Astrocyte of the cerebellum (primary cell): ENCODE data around the gene IP6K3.

ENCODE experiments used
- DNase-seq: peaks from one replicate; pipeline ENCODE4 v3.0.0-alpha.2; 2011; ENCODE audit warnings: low read depth
- H3K4me3 ChIP-seq: 2 replicates; pipeline ENCODE4 v1.5.1; 2011; ENCODE audit warnings: mild to moderate bottlenecking, low read depth, low read length, moderate library complexity
- in situ Hi-C: cut with HindIII; loops from 2 replicates; pipeline ENCODE4 v1.10.0; 2017; ENCODE audit warnings: low sequenced_read_pairs
- TF ChIP-seq, protein P1 (sequence below): IDR thresholded peaks from 2 replicates; pipeline ENCODE4 v1.5.1; 2012; ENCODE audit warnings: low read length, low read depth, moderate library complexity, mild to moderate bottlenecking; ENCODE audit errors: missing control alignments

IP6K3 gene

DNA sequence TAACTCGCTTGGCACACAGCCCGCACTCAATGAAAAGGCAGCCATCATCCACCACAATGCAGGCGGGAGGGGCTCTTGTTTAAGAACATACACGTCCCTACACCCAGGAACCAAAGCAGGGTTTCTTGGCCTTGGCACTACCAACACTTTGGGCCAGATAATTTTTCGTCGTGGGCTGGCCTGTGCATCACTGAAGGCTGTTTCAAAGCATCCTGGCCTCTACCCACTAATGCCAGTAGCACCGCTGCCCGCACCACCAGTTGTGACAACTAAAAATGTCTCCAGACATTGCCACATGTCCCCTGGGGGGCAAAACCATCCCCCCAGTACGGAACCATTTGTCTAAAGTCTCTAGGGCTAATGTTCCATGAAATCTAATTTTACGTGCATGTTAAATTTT lies 48.2 kb downstream of the IP6K3 start:
- in situ Hi-C loops, result no loop called here
- no peak overlapping the region for H3K4me3 ChIP-seq
- TF ChIP-seq, protein P1, sequence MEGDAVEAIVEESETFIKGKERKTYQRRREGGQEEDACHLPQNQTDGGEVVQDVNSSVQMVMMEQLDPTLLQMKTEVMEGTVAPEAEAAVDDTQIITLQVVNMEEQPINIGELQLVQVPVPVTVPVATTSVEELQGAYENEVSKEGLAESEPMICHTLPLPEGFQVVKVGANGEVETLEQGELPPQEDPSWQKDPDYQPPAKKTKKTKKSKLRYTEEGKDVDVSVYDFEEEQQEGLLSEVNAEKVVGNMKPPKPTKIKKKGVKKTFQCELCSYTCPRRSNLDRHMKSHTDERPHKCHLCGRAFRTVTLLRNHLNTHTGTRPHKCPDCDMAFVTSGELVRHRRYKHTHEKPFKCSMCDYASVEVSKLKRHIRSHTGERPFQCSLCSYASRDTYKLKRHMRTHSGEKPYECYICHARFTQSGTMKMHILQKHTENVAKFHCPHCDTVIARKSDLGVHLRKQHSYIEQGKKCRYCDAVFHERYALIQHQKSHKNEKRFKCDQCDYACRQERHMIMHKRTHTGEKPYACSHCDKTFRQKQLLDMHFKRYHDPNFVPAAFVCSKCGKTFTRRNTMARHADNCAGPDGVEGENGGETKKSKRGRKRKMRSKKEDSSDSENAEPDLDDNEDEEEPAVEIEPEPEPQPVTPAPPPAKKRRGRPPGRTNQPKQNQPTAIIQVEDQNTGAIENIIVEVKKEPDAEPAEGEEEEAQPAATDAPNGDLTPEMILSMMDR, result no peak
- DNase-seq, result no peak

DNA sequence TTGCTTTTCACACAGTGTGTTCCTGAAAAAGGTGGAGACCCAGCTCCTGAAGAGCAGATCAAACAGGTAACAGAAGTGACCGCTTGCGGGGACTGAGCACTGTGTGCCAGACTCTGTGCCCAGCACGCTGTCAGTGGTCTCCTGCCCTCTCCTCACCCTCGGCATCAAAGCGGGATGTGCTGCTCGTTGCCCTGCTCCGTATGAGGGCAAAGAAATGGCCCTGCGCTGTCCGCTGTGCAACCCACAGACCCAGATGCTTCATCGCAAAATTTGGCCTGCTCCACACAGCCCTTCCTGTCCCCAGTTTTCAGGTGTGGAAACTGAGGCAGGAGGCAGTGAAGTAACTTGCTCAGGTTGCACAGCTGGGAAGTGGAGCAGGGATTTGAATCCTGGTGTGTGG lies 48.9 kb downstream of the IP6K3 start:
- TF ChIP-seq, protein P1, result no peak
- H3K4me3 ChIP-seq, result no peak overlapping the region
- no peak for DNase-seq
- in situ Hi-C loops, result no loop called here

- H3K4me3 ChIP-seq, result no peak overlapping the region
- TF ChIP-seq, protein P1, result no peak
- peak; percentile 79 for DNase-seq
- in situ Hi-C loops, result no loop called here
Observed at GRCh38 chr6:33696548-33697518, 49.9 kb downstream of the IP6K3 start.

DNA sequence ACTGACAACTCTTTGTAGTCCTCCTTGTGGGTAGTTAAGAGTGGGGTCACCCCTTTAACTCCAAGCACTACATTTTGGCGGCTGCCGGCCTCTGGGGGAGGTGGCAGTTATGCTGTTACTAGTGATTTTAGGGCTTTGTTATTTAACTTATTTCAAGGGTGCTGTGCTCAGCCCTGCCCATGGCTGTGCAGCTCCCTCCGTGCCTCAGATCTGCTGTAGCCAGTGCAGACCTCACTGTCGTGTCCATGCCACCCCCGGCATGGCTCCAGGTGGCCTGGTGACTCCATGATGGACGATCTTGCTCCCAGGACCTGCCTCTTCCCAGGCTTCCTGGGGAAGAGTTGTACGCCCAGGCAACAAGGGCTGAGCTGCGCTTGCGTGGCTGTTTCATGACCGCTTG lies 50.6 kb downstream of the IP6K3 start:
- no peak overlapping the region for H3K4me3 ChIP-seq
- in situ Hi-C loops, result no loop called here
- TF ChIP-seq, protein P1, result no peak
- DNase-seq, result no peak

DNA sequence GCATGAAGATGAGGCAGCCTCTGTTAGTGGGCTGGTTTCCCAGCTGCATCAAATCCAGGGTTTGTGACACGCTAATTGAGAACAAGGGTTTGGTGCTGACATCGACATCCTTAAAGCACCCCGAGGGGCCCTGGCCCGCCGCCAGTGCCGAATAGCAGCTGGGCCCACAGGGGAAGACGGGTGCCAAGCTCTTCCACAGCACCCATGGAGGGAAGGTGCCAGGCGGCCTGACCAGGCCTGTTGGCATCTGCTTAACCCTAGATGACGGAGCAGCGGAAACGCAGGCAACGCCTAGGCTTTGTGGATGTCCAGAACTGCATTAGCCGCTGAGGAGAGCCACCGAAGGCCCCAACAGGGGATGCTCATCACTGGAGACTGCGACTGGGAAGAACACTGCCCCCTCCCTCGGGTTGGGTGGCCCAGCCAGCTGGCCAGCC lies 51.2 kb downstream of the IP6K3 start:
- in situ Hi-C loops, result no loop called here

GRCh38 chr6:33694977-33695376 lies 51.7 kb downstream of the IP6K3 start:
- DNase-seq, result no peak
- TF ChIP-seq, protein P1, result no peak
- H3K4me3 ChIP-seq, result no peak overlapping the region
- in situ Hi-C loops, result no loop called here

More for the DNA sequence above, 51.2 kb downstream of the IP6K3 start:
- TF ChIP-seq, protein P1, result no peak
- H3K4me3 ChIP-seq, result no peak overlapping the region
- DNase-seq, result no peak
